Measurements from ENCODE around the gene STXBP2. TPM values are rescaled to one million over a fixed set of nuclear protein-coding genes. Genes with fewer than 3 reads are reported as not detected.

STXBP2 gene
- 7.5 TPM for polyA plus RNA-seq (2013, experiment 1 of 2; ENCODE audit: insufficient read length)
- polyA plus RNA-seq (2013, experiment 2 of 2; ENCODE audit: insufficient read length) = 8.4 TPM

DNA sequence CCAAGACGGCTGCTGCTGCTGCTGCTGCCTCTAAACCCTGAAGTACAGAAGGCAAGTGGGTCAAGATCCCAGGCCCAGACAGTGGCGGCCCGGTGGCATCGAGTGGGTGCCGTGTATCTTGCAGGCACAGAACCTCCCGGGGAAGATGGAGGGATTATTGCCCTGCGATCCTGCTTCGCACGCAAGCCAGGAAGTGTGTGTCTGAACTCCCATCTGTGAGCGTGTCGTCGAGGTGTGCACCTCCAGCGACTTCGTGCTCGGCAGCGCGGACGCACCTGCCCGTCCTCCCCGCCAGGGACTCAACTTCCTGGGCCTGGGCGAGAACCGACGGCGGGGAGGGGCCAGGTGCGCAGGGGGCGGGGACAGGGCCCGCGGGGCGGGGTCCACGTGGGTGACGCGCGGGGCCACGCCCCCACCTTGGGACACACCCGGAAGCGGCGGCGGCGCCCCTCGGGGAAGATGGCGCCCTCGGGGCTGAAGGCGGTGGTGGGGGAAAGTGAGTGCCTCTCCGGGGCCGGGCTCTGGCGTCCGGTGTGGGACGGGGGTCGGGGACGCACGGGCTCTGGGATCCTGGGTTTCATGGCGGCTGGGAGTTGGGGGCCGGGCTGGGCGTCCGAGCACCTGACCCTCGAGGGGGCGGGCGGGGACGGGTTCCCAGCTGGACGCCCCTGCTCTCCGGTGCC lies at the start of gene STXBP2:
Gene STXBP2 (plus strand): TSS at position 420 of the 683 bp plus-strand sequence. CDS start 40 bp downstream, at position 460.
- DNase-seq = no peak

- no peak for DNase-seq
These were observed 47.1 kb upstream of the STXBP2 start for GRCh38 chr19:7589822-7590221.

- no peak for DNase-seq
These were observed 46.7 kb upstream of the STXBP2 start for GRCh38 chr19:7590256-7590655.

DNA sequence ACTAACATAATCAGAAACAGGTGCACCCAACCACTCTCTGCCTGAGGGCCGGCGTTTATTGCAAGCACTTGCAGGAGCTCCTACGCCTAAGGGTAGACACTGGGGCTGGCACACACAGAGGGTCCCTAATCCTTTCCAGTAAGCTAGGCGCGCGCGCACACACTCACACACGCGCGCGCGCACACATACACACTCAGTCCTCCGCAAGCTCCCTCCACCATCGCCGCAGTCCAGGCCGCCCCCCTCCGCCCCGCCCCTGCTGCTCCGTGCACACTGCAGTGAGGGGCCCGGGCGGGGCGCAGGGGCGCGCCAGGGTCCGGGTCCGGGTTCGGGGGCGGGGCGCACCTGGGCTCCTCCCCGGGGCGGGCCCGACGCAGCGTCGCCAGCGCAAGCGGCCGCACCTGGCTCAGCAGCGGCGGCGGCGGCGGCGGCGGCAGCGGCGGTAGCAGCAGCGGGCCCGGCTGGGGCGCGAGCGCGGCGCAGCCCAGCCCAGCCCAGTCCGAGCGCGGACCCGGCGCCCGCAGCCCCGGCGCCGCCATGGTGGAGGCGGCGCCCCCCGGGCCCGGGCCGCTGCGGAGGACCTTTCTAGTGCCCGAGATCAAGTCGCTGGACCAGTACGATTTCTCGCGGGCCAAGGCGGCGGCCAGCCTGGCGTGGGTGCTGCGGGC lies 41.3 kb upstream of the STXBP2 start, which contains the start of gene CAMSAP3:
Gene CAMSAP3 (plus strand): TSS at position 398 of the 668 bp plus-strand sequence. CDS start 140 bp downstream, at position 538.
- no peak for DNase-seq

DNA sequence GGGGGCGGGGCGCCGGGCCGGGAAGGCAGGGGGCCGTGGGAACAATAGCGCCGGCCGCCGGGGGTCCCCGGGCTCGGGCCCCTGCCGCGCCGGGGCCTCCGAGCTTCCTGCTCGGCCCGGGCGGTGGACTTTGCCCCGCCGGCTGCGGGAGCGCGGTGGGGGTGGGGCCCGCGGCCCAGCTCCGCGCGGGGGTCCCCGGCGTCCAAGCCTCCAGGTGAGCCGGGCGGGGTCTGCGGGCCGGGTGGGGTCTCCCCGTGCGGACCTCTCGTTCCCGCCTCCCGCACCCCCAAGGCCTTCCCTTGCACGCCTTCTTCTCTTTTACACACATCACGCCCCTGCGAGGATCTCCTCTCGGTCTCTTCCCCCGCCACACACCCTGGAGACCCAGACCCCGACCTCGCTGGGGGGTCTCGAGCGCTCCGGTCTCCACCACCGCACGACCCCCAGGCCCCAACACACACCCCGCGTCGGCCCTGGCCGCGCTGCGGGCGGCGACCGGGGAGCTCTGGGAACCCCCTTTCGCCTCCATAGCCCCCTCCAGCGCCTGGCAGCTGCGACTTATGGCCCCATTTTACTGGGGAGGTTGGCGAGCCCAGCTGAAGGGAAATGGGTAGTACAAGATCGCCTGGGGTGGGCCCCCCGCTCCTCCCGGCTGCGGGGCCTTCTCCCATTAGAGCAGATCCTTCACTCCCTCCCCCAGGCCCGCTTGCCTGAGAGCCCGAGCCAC lies 40.5 kb upstream of the STXBP2 start:
- no peak for DNase-seq

DNA sequence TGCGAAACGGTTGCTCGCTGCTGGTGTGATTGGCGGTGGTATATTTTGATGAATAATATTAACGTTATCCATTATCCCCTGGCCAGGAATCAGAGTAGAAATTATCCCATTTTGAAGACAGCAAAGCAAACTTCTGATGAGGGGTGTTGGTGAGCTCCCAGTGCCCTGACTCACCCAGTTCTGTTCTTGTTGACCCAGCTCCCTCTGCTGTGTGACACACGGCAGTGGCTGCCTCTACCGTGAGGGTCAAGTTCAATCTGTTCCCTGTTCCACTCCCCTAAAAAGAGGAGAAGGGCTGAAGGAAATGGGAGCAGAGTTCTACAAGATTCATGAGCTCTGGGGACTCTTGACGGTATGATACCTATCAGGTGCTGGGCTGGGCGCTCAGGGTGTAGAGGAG lies 39.2 kb upstream of the STXBP2 start:
- DNase-seq = no peak

DNA sequence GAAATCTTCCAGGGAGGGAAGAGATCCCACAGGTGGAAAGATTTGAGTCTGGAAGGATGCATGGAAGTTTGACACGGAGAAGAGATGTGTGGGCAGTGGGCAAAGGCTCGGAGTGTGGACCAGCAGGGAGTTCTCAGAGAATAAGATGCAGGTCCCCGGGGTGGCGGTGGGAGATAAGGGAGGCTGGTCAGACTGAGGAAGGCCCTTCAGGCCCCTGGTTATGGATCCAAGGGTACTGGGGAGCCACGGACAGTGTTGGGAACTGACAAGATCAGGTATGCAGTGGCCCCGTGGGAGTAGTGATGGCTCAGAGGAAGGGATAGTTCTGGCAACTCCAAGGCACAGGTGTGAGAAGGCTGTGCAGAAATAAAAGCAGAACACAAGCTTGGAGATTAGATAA lies 38.7 kb upstream of the STXBP2 start:
- DNase-seq = no peak

DNA sequence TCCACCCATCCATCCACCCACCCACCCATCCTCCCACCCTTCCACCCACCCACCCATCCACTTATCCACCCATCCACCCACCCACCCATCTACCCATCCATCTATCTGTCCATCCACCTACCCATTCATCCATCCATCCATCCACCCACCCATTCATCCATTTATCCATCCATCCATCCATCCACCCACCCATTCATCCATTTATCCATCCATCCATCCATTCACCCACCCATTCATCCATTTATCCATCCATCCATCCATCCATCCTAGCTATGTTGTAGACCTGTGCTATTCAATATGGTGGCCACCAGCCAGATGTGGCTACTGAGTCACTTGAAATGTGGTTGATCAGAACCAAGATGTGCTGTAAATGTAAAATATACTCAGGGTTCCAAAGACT lies 36.2 kb upstream of the STXBP2 start:
- no peak for DNase-seq

- DNase-seq = no peak
These were observed 34.5 kb upstream of the STXBP2 start for GRCh38 chr19:7602240-7602934.

DNA sequence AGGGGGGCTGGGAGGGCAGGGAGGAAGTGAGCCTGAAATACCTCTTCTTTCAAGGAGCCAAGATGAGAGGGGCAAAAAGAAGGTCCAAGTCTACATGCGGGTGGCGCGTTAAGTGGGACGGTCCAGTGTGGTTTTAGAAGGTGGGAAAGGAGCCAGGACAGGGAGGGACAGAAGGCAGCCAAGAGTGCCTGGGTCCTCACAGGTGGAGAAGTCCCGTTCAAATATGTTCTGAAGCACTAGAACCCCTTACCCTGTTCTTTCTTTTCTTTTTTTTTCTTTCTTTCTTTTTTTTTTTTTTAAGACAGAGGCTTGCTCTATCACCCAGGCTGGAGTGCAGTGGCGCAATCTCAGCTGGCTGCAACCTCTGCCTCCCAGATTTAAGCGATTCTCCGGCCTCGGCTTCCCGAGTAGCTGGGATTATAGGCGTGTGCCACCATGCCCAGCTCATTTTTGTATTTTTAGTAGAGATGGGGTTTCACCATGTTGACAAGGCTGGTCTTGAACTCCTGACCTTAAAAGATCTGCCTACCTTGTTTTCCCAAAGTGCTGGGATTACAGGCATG lies 33.9 kb upstream of the STXBP2 start:
- DNase-seq = no peak

DNA sequence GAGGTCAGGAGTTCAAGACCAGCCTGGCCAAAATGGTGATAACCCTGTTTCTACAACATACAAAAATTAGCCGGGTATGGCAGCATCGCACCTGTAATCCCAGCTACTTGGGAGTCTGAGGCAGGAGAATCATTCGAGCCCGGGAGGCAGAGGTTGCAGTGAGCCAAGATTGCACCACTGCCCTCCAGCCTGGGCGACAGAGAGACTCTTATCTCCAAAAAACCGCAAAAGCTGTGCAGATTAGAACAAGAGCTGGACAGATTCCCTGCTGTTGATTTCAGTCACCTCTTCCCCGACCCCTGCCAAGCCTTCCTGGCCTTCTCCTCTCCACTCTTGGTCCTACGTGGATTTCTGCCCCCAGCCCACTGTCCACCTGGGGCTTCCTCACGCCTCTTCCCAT lies 33.0 kb upstream of the STXBP2 start:
- DNase-seq = no peak

- peak; percentile 6 for DNase-seq
These were observed 31.3 kb upstream of the STXBP2 start for GRCh38 chr19:7605490-7606222.

- no peak for DNase-seq
These were observed 30.6 kb upstream of the STXBP2 start for GRCh38 chr19:7606289-7606688.

DNA sequence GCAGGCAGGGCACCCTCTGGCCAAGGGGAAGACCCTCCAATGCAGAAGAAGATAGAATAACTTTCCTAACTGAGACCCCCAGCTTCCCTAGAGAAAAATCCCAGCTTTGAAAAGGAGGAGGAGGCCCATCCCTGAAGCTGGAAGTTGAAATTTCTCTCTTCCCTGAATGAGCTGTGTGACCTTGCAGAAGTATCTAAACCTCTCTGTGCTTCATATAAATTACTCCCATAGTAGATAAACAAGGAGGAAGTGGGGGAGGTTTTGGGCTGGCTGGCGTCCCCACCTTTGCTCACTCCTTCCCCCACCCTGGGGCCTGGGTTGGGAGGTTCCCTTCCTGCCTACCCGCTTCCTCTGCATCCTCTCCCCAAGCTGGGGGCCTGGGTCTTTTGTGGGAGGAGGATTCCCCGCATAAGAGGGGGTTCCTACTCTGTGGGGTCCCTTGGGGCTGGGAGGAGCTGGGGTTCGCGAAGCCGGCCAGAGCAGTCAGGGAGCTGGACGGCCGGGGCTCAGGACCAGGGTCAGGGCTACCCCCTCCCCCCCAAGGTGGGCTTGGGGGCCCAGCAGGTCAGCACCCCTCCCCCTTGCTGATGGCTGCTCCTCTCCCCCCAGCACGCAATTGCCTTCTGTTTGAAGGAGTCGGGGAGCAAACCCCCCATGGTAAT lies 29.6 kb upstream of the STXBP2 start:
- no peak for DNase-seq

- no peak for DNase-seq
These were observed 28.9 kb upstream of the STXBP2 start for GRCh38 chr19:7607874-7608560.

- no peak for DNase-seq
These were observed 26.2 kb upstream of the STXBP2 start for GRCh38 chr19:7610491-7611240.

DNA sequence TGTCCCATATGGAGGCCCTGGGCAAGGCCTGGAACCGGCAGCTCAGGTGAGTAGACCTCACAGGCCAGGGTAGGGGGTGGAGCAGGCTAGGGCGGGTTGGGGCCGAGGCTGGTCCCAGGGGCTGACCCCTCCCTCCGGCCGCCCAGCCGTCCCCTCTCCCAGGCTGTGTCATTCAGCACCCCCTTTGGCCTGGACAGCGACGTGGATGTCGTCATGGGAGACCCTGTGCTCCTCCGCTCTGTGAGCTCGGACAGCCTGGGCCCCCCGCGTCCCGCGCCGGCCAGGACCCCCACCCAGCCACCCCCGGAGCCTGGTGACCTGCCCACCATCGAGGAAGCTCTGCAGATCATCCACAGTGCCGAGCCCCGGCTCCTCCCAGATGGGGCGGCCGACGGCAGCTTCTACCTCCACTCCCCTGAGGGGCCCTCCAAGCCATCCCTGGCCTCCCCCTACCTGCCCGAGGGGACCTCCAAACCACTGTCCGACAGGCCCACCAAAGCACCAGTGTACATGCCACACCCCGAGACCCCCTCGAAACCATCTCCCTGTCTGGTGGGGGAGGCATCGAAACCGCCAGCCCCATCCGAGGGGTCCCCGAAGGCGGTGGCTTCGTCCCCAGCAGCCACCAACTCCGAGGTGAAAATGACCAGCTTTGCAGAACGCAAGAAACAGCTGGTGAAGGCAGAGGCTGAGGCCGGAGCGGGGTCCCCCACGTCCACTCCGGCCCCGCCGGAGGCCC lies 25.2 kb upstream of the STXBP2 start:
- DNase-seq = no peak

- no peak for DNase-seq
These were observed 24.3 kb upstream of the STXBP2 start for GRCh38 chr19:7612282-7613274.
